DMS 273 treated with DMSO at 0.1 percent for 48 hours (cell line): ENCODE data around the gene TST.

ENCODE experiments used
- DNase-seq: peaks from one replicate; lab custom pipeline; 2025; lab: John Stamatoyannopoulos, UW

Gene TST

DNA sequence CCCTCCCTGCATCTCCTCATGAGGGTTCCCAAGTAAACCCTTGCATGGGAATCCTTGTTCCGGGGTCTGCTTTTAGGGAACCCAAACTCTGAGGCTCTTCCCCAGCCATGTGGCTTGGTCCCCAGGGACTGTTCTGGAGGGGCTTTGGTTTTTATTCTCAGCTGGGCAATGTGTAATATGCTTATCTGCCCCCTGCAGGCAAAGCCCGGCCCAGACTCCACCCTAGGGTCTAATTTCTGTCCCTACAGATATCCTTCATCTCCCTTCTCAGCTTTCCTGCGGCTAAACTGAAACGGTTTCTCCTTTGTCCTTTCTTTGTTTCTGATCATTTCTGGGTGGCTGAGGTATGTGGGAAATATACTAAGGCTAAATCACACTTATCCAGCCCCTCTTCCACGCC is 37.1 kb downstream of the TST start:
- no peak for DNase-seq

DNA sequence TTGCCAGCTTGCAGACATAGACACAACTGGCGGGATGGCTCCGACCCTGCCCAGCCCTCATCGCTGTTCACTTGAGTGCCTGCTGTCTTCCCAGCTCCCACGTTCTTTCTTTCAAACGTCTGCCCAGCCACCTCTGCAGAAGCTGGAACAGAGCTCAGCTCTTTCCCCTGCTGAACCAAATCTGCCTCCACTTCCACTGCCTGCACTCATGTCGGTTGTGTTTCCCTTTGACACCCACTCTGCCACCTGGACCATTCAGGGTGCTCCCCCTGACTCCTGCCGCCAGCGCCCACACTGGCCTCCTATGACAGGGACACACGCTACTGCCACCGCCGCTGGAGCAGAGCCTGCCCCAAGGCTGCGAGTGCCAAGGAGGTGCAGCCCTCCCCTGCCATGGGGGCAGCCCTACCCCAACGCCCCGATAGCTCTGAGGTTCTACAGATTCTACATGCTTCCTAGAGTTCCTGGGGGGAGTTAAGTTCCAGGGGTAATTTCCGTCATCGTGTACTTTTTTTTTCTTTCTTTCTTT is 37.9 kb downstream of the TST start:
- no peak for DNase-seq

DNA sequence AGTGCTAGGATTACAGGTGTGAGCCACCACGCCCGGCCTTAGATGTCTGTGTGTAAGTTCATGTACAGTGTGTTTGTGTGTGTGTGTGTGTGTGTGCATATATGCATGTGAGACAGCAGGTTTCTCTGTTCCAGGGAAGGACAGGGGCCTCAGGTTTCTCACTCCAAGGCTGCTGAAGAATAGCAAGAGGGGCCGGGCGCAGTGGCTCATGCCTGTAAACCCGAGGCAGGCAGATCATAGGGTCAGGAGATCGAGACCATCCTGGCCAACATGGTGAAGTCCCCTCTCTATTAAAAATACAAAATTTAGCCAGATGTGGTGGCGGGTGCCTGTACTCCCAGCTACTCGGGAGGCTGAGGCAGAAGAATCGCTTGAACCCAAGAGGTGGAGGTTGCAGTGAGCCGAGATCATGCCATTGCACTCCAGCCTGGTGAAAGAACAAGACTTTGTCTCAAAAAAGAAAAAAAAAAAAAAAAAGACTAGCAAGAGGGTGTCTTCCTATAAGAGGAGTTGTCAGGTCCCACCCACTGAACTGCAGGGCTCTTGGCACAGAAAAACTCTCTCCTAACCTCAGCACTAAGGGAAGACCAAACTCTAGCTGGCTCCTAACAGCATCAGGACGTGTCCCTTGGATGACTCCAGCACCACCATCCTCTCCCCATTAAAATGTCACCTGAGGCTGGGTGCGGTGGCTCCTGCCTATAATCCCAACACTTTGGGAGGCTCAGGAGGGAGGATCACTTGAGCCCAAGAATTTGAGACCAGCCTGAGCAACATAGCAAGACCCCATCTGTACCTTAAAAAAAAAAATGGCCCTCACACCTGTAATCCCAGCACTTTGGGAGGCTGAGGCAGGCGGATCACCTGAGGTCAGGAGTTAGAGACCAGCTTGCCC is 40.0 kb downstream of the TST start:
- no peak for DNase-seq

DNA sequence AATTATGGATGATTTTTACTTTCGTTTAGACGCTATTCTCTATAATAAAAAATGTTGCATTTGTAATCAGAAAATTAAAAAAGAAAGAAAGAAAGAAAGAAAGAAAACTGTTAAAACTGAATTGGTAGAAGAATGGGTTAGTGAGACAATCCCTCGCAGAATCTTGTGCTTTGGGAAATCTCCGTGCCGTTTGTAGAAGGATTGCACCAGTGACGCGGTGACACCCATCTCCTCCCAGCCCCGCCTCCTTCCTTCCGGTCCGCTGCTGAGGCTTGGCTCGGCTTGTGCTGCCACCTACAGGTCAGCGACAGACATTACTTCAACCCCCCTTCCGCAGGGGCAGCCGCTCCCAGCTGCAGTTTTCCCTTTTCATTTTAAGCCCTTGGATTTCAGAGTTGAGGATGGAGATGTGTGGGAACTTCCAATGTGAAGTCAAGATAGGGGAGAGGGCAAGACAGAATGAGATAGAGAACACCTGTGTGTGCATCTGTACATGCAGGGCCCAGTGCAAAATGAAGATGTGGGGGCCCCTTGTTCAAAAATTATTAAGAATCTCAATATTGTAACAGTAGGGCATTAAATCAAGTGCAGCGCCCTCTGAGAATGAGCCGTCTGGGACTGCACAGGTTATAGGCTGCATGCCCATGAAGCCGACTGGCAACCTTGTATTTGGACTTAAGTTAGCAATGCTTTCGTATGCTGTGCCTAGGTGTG is 41.1 kb downstream of the TST start:
- DNase-seq: peak; percentile 51

DNA sequence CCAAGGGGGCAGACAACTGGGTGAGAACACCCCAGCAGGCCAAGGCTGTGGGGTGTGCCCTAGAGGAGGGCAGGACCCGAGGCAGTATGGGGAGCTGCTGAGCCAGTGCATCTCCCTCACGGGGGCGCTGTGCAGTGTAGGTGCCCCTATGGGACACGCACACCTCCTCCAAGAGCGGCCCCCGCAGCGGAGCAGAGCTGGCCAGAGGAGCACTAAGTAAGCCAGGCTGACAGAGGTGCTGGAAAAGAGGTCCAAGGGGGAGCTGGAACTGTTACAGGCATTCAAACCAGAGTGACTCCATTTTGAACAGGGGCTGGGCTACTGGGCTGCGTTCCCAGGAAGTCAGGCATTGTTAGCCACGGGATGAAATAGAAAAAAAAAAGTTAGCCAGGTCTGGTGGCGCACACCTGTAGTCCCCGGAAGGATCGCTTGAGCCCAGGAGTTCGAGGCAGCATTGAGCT is 41.8 kb downstream of the TST start:
- no peak for DNase-seq

DNA sequence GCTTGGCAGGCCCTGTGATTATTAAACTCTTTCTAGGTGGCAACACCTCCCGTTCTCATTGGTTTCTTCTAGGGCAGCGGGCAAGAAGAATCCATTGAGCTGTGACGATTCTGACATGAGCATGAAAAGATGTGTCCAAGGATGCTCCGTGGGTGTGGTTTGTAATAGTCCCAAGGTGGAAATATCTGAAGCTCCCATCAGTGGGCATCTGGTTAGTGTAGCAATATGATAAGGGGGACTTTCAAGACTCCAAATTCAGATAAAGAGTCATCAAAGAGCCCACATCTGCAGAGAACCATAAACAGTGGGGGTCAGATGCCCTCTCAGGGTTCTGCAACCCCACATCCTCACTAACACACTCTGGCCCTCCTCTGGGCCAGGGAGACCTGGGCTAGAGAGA is 42.6 kb downstream of the TST start:
- no peak for DNase-seq

DNA sequence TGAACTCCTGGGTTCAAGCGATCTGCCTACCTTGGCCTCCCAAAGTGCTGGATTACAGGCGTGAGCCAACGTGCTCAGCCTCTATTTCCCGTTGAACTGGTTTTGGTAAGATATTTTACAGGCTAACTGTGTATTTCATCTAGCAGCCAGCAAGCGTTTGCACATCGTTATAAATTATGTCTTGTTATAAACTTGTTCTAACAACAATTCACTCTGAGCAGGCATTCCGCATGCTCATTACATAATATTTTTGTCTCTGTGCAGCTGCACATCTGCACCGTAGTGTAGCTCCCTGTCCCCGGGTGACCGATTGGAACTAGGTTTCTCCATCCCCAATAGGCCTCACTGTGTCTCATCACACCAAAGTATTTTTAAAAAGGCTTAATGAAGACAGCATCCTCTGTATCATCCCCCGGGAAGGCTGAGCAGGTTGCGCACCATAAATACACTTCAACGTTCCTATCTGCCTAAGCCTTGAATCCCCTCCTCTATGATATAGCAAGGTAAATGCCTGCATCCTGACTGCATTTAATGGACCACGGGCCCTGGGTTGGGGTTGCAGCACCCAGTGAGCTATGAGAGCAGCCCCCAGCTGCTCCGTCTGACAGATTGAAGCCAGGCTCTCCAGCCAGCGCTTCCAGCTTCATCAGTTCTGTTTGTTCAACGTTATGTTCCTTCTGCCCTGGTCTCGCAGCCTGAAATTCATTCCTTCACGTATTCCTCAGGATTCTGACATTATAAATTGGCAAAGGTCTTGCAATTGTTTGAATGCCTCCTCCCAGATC is 47.7 kb downstream of the TST start:
- DNase-seq: no peak

DNA sequence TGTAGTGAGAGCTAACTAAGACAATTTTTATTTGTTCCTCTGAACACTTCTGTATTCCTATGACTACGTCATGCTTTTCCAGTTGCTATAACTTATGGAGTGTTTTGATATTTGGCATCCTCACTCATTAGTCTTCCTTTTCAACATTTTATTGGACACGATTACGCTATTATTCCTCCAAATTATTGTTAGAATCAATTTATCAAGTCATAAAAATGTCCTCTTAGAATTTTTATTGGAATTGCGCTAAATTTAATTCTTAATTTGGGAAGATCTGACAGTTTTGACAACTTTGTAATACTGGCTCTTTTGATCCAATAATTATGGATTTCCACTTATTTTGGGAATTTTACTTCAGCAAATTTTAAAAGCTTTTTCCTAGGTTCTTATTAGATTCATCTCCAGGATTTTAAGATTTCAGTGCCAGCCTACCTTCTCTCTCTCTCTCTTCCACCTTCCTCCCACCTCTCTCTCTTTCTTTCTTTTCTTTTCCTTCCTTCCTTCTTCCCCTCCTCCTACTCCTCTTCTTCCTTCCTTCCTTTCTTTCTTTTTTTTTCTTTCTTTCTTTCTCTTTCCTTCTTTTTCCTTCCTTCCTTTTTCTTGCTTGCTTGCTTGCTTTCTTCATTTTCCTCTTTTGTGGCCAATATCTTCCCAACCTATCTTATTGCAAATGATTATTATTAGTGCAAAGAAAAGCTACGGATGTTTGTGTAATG is 50.8 kb downstream of the TST start:
- no peak for DNase-seq

DNA sequence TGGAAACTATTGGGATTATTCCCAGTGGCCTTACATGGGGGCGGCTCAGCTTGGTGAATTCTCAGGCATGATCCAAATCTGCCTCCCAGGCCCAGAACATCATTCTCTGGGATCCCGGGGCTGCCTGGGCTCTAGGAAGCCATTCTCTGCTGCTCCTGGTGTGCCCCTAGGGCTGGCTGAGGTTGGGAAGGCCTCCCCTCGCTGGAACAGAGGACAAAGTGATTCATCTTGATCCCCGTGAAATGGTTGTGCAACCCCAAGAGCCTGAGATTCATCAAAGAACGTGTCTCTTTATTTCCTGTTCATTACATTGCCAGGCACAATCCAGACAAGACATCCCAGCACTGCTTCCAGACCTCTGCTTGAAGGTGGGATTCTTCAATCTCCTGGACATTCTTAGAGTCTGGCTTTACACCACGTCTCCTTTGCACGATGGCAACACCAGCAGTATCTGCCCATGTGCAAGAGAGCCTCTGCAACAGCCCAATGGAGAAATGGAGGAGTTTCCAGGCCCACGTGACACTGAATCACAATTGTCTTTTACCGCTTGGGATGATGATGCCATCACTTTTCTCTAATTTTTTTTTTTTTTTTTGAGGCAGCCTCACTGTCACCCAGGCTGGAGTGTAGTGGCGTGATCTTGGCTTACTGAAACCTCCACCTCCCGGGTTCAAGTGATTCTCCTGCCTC is 52.3 kb downstream of the TST start:
- no peak for DNase-seq

DNA sequence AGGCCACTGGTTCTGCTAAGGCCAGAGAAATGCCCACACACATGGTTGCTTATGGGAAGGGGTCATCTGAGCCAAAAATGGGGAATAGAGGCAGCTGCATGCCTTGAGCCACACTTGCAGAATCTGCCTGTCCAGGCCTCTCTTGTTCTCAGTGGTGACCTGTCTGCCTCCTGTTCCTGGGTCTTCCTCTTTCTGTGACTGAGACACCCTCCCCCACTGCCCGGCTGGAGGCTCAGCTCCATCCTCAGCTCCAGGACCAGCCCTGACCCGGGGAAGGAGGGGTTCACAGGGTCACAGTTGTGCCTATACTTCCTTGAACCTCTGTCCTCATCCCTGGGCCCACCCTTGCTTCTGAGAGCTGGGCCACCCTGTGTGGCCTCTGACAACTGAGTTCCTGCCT is 53.6 kb downstream of the TST start:
- DNase-seq: no peak

DNA sequence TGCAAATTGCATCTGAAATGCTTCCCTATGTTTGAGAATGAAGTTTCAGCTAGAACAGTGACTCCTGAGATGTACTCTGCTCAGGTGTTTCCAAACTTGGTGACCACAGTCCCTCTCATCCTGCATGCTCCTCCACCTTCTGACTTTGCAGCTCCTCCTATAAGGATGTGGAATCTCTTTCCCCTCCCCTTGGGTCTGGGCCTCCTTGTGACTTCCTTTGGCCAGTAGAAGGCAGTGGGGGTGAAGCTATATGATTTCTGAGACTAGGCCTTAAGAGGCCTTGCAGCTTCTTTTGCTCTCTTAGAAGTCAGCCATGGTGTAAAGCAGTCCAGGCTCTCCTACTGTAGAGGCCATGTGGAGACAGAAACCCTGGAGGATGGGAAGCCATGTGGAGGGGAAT is 55.1 kb downstream of the TST start:
- no peak for DNase-seq

DNA sequence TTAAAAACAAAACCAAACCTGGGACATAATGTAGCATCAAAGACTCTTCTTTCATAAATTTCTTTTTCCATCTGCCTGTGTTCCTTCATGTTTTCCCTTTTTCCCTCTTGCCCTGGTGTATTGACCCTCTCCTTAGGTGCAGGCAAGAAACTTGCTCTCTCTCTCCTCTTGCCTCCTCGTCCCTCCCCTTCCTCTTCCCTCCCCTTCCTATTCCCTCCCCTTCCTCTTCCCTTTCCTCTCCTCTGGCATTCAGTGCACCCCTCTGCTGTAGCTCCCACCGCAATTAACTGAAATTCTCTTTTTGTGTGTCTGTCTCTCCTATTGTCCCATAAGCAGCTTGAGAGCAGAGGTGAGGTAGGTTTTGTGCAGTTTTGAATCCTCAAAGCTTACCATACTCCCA is 55.9 kb downstream of the TST start:
- DNase-seq: no peak

DNA sequence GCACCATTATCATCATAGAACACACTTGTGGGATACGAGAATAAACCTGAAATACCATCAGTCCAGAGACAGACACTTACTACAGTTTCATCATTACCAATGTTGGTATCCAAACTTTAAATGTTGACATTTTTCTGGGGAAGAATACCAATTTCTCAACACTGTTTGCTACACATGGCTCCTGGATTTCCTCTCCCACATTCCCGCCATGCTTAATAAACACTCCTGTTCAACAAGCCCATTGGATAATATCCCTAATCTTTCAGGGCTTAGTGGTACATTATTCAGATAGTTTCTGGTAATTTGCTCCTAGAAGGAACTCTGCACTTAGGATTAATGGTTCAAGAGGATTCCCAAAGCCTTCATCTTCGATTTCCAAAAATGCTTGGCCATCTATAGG is 57.6 kb downstream of the TST start:
- DNase-seq: no peak
